HG03097 (cell line): Measurements from ENCODE around the gene ZNF747.

Source experiments
- ATAC-seq: cut with Tn5 transposase; IDR thresholded peaks from one replicate; pipeline ENCODE4 v1.9.1; 2021; ENCODE audit not compliant: unreplicated experiment, low FRiP score

ZNF747 gene

DNA sequence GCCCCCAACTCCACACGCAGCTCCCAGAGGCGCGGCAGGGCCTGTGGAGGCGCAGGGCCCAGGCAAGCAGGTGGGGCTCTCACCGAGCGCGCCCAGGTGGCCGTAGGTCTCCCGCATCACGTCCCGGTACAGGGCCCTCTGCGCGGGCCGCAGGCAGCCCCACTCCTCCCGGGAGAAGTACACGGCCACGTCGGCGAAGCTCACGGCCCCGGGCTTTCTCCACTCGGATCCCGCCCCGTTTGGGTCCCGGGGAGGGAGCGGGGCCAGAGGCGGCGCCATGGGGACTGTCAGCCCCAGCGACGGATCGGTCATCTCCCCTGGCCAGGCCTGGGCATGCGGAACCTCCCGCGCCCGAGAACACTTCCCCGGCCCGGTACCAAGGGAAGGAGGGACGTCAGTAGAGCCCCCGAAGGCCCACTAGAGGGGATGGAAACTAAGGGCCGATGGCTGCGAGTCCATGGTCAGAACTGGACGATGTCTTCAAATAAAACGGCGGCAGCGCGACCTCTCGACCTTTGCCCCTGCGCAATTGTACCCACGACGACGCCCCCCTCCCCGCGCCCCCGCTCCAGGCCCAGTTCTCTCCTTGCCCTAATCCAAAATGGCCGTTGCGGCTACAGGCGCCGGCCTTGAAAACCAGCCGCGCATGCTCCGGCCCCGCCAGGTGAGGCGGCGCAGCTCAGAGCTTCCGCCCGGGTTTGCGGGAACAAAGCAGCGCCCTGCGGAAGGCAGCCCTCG lies at the start of gene ZNF747:
Gene ZNF747, minus strand, starts transcription at position 491 of the 738 bp plus-strand sequence. Its CDS starts 179 bp downstream, at position 312.
- peak; percentile 54 for ATAC-seq

GRCh38 chr16:30582611-30583340 lies 48.1 kb upstream of the ZNF747 start:
- ATAC-seq, result no peak

DNA sequence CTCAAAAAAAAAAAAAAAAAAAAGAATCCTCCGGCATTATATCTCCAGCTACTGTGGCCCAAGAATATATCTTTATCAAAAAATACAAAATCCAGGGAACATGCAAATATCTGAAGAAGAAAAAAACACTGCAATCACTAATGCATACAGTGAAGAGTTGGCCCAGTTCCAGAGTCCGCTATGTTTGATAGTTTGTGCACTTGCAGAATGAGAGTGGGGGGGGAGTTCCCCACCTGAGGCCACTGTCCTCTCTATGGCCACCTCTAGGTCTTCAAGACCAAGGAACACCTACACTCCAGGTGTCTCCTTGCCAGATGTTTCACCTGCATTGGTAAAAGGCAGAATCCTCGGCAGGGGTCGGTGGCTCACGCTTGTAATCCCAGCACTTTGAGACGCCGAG lies 46.8 kb upstream of the ZNF747 start:
- ATAC-seq, result no peak

- no peak for ATAC-seq
Measured at GRCh38 chr16:30574678-30575077, 40.0 kb upstream of the ZNF747 start.

GRCh38 chr16:30571445-30572322 lies 37.0 kb upstream of the ZNF747 start, which contains the start of gene ZNF688:
Gene ZNF688, minus strand, starts transcription at chr16:30571714. Its CDS starts 85 bp downstream, at chr16:30571629.
- peak; percentile 55 for ATAC-seq

DNA sequence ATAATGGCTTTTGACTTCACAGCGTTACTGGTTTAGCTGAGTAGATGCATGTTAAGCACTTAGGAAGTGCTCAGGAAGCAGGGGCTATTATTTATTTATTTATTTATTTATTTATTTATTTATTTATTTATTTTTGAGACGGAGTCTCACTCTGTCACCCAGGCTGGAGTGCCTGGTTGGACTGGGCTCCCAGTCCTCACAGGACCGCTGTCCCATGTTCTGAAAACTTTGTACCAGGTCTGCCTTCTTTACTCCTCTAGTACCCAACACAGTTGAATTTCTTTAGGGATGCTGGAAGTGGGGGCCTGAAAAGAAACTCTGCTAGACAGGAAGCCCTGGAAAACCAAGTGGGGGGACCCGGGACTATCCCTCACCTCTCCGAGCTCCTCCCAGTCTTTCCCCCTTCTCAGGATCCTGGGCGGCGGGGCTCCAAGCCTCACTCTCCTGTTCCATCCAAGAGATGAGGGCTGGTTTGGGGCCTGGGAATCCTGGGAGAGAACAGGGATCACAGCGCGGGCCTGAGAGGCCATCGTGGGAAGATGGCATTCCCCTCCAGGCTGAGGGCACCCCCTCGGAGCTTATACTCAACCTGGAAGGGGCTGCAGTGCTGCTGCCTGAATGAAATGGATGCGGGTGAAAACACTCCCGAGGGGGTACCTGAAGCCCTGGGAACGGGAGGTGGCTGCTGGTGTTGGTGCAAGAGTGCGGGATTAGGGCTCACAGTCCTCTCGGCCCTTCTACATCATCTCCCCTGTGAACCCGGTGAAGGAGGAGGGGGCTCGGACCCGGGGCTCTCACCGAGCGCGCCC lies 36.2 kb upstream of the ZNF747 start:
- ATAC-seq, result no peak

- no peak for ATAC-seq
Measured at GRCh38 chr16:30569746-30570635, 35.3 kb upstream of the ZNF747 start.

GRCh38 chr16:30569281-30569680 lies 34.6 kb upstream of the ZNF747 start:
- ATAC-seq, result no peak

- ATAC-seq, result peak; percentile 26
Measured at GRCh38 chr16:30567991-30568638, 33.5 kb upstream of the ZNF747 start.

DNA sequence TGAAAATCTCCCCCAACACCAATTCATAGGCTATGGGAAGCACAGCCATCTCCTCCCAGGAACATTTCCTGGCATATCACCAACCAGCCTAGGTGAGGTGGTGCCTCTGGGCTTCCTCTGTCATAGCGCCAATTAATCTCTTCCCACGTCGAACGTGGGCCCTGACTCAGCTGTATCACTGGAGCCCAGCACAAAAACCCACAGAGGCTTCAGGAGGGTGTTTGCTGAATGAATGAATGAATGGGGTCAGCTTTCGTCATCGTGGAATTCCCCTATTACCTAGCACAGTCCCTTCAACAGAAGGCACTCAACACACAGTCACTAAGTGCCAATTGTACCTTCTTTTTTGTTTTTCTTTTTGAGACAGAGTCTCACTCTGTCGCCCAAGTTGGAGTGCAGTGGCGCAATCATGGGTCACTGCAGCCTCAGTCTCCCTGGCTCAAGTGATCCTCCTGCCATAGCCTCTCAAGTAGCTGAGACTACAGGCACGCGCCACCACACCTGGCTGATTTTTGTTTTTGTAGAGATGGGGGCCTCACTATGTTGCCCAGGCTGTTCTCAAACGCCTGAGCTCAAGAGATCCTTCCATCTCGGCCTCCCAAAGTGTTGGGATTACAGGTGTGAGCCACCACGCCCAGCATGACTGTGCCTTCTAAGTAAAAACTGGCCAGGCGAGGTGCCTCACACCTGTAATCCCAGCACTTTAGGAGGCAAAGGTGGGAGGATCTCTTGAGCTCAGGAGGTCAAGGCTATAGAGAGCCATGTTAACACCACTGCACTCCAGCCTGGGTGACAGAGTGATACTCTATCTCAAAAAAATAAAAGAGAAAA lies 32.7 kb upstream of the ZNF747 start:
- ATAC-seq, result no peak

- no peak for ATAC-seq
Measured at GRCh38 chr16:30566531-30566930, 31.9 kb upstream of the ZNF747 start.

GRCh38 chr16:30565984-30566383 lies 31.3 kb upstream of the ZNF747 start:
- no peak for ATAC-seq

DNA sequence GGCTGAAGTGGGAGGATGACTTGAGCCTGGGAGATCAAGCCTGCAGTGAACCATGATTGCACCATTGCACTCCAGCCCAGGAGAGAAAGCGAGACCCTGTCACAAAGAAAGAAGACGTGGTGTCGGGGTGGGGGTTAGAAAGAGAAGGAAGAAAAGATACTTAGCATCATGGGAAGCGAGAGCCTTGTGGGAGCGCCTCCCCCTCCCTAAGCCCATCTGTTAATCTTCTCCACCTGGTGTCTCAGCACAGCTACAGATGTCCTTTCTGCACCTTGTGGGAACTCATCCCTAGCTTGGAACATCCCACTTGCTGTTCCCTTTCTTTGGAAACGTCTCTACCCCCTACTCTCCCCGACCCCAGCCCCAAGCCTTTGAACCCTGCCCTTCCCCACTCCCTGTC lies 30.9 kb upstream of the ZNF747 start:
- ATAC-seq, result no peak

- ATAC-seq, result no peak
Measured at GRCh38 chr16:30562021-30562420, 27.4 kb upstream of the ZNF747 start.

GRCh38 chr16:30561089-30561816 lies 26.6 kb upstream of the ZNF747 start:
- no peak for ATAC-seq

DNA sequence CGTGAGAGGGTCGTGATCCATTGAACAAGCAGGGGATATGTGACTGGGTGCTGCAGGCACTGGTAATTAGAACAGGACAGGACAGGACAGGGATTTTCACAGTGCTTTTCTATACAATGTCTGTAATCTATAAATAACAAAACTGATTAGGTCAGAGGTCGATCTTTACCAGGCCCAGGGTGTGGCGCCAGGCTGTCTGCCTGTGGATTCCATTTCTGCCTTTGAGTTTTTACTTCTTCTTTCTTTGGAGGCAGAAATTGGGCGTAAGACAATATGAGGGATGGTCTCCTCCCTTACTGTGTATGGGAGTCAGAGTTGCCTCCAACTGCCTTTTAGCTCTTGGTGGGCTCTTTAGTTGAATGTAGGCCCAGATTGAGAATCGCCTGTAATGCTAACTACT lies 25.0 kb upstream of the ZNF747 start:
- ATAC-seq, result no peak

GRCh38 chr16:30558789-30559377 lies 24.2 kb upstream of the ZNF747 start:
- ATAC-seq, result no peak
